ENCODE results near the gene GPD2.

GPD2 gene

DNA sequence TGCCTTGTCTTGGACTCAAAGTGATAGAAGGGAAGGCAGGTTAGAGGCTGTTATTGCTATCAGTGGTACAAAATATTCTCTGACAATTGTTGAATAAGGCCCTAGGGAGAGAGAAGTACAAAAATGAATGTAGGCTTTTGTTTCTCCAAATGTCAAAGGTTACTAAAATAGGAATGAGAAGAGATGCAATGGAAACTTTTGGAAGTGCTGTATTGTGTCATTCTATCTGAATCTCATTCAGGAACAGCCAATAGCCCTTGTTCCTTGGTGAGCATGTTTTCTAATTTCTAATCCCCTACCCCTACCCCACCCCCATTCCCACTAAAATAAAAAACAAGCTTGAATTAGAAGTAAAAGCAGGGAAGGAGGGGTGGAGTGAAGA is 166.4 kb downstream of the GPD2 start:
- H3K9me3 ChIP-seq (ENCODE audit: control insufficient read depth, insufficient read depth, low read depth, low read length) = no peaks in the 10 kb centered on the region
- no peak overlapping the region for H3K4me3 ChIP-seq (ENCODE audit: low read depth, low read length)
- no peaks in the 10 kb centered on the region for H3K36me3 ChIP-seq (ENCODE audit: control insufficient read depth in 2 of 2, insufficient read depth in 1 of 2, low read length in 2 of 2)
- POLR2A ChIA-PET = no interaction called here
- no peak overlapping the region for H3K27ac ChIP-seq (ENCODE audit: extremely low read depth, low read depth, low read length)
- no peaks in the 10 kb centered on the region for H3K4me1 ChIP-seq (ENCODE audit: control insufficient read depth, insufficient read depth, low read length)
- CTCF ChIA-PET = no interaction called here
- TF ChIP-seq ZNF473 (tag by site-specific recombination; IDR thresholded peaks at IDR 0.05) (no peak), ZNF354C (tag by site-specific recombination; IDR thresholded peaks at IDR 0.05; ENCODE audit: borderline replicate concordance, low read depth) (no peak), ZNF398 (tag by site-specific recombination; IDR thresholded peaks at IDR 0.05) (no peak), ZNF677 (tag by site-specific recombination; IDR thresholded peaks at IDR 0.05) (no peak), ZNF433 (tag by site-specific recombination; IDR thresholded peaks at IDR 0.05; ENCODE audit: low read depth) (no peak), ZNF132 (tag by site-specific recombination; IDR thresholded peaks at IDR 0.05; ENCODE audit: borderline replicate concordance) (no peak), ZNF558 (tag by site-specific recombination; IDR thresholded peaks at IDR 0.05) (no peak), GLIS1 (tag by site-specific recombination; IDR thresholded peaks at IDR 0.05) (no peak), ZNF555 (tag by site-specific recombination; conservative IDR thresholded peaks at IDR 0.05) (no peak), ZNF202 (tag by site-specific recombination; IDR thresholded peaks at IDR 0.05; ENCODE audit: borderline replicate concordance) (no peak), ZNF48 (tag by site-specific recombination; IDR thresholded peaks at IDR 0.05) (no peak), ZNF670 (tag by site-specific recombination; IDR thresholded peaks at IDR 0.05; ENCODE audit: low read depth) (no peak), SP2 (tag by site-specific recombination; IDR thresholded peaks at IDR 0.05) (no peak), ZNF629 (tag by site-specific recombination; IDR thresholded peaks at IDR 0.05) (no peak), PRDM2 (tag by site-specific recombination; IDR thresholded peaks at IDR 0.05; ENCODE audit: borderline replicate concordance) (no peak), HOXA7 (CRISPR knock-in tag; IDR thresholded peaks at IDR 0.05; ENCODE audit: borderline replicate concordance) (no peak), ZNF341 (tag by site-specific recombination; IDR thresholded peaks at IDR 0.05; ENCODE audit: low read depth) (no peak), KLF8 (tag by site-specific recombination; IDR thresholded peaks at IDR 0.05) (no peak)
- TF ChIP-seq, protein P1, sequence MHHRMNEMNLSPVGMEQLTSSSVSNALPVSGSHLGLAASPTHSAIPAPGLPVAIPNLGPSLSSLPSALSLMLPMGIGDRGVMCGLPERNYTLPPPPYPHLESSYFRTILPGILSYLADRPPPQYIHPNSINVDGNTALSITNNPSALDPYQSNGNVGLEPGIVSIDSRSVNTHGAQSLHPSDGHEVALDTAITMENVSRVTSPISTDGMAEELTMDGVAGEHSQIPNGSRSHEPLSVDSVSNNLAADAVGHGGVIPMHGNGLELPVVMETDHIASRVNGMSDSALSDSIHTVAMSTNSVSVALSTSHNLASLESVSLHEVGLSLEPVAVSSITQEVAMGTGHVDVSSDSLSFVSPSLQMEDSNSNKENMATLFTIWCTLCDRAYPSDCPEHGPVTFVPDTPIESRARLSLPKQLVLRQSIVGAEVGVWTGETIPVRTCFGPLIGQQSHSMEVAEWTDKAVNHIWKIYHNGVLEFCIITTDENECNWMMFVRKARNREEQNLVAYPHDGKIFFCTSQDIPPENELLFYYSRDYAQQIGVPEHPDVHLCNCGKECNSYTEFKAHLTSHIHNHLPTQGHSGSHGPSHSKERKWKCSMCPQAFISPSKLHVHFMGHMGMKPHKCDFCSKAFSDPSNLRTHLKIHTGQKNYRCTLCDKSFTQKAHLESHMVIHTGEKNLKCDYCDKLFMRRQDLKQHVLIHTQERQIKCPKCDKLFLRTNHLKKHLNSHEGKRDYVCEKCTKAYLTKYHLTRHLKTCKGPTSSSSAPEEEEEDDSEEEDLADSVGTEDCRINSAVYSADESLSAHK (tag by site-specific recombination; IDR thresholded peaks at IDR 0.05) = no peak
- TF ChIP-seq, protein P2, sequence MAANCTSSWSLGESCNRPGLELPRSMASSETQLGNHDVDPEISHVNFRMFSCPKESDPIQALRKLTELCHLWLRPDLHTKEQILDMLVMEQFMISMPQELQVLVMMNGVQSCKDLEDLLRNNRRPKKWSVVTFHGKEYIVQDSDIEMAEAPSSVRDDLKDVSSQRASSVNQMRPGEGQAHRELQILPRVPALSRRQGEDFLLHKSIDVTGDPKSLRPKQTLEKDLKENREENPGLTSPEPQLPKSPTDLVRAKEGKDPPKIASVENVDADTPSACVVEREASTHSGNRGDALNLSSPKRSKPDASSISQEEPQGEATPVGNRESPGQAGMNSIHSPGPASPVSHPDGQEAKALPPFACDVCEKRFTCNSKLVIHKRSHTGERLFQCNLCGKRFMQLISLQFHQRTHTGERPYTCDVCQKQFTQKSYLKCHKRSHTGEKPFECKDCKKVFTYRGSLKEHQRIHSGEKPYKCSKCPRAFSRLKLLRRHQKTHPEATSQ (tag by site-specific recombination; IDR thresholded peaks at IDR 0.05) = no peak
